Measurements from ENCODE around the gene MYLK4.

The MYLK4 gene

GRCh38 chr6:2625581-2625980, 125.1 kb downstream of the MYLK4 start:
- no peak overlapping the region for H3K4me3 ChIP-seq (ENCODE audit: low read length, poor library complexity, severe bottlenecking)
- H4K20me1 ChIP-seq (ENCODE audit: insufficient read depth, low read length, poor library complexity, severe bottlenecking): no peaks in the 10 kb centered on the region
- no peak overlapping the region for H2AFZ ChIP-seq (ENCODE audit: low read length)
- H3K27me3 ChIP-seq (ENCODE audit: insufficient read depth, low read length, poor library complexity, severe bottlenecking): no peaks in the 10 kb centered on the region
- H3K9me3 ChIP-seq (ENCODE audit: insufficient read depth, low read depth, low read length): no peaks in the 10 kb centered on the region
- no peaks in the 10 kb centered on the region for H3K79me2 ChIP-seq (ENCODE audit: insufficient read depth, low read length)
- TF ChIP-seq EZH2phosphoT487 (IDR thresholded peaks at IDR 0.05; ENCODE audit: borderline replicate concordance) (no peak), CTCF (conservative IDR thresholded peaks at IDR 0.05; ENCODE audit: low read length) (no peak)
- H3K9ac ChIP-seq (ENCODE audit: low read depth, low read length, poor library complexity, severe bottlenecking): no peak overlapping the region
- peaks cover 34% of the 10 kb centered on the region for H3K4me1 ChIP-seq (ENCODE audit: insufficient read depth, low read length, poor library complexity, severe bottlenecking)
- H3F3A ChIP-seq (ENCODE audit: low read depth): no peaks in the 10 kb centered on the region
- H3K9me2 ChIP-seq (replicated peaks; ENCODE audit: low read depth, low read length): no peaks in the 10 kb centered on the region
- H3K4me2 ChIP-seq (ENCODE audit: low read depth, low read length, poor library complexity, severe bottlenecking): no peak overlapping the region
- H3K36me3 ChIP-seq (ENCODE audit: insufficient read depth, low read length): no peaks in the 10 kb centered on the region

- no peak overlapping the region for H2AFZ ChIP-seq (ENCODE audit: low read length)
- no peak overlapping the region for H3K4me2 ChIP-seq (ENCODE audit: low read depth, low read length, poor library complexity, severe bottlenecking)
- TF ChIP-seq CTCF (conservative IDR thresholded peaks at IDR 0.05; ENCODE audit: low read length) (no peak), EZH2phosphoT487 (IDR thresholded peaks at IDR 0.05; ENCODE audit: borderline replicate concordance) (no peak)
- H3K4me3 ChIP-seq (ENCODE audit: low read length, poor library complexity, severe bottlenecking): no peak overlapping the region
- H4K20me1 ChIP-seq (ENCODE audit: insufficient read depth, low read length, poor library complexity, severe bottlenecking): no peaks in the 10 kb centered on the region
- H3K9me3 ChIP-seq (ENCODE audit: insufficient read depth, low read depth, low read length): no peaks in the 10 kb centered on the region
- H3F3A ChIP-seq (ENCODE audit: low read depth): no peaks in the 10 kb centered on the region
- no peaks in the 10 kb centered on the region for H3K9me2 ChIP-seq (replicated peaks; ENCODE audit: low read depth, low read length)
- H3K9ac ChIP-seq (ENCODE audit: low read depth, low read length, poor library complexity, severe bottlenecking): no peak overlapping the region
- no peaks in the 10 kb centered on the region for H3K36me3 ChIP-seq (ENCODE audit: insufficient read depth, low read length)
- no peaks in the 10 kb centered on the region for H3K79me2 ChIP-seq (ENCODE audit: insufficient read depth, low read length)
- peaks cover 21% of the 10 kb centered on the region for H3K4me1 ChIP-seq (ENCODE audit: insufficient read depth, low read length, poor library complexity, severe bottlenecking)
- no peaks in the 10 kb centered on the region for H3K27me3 ChIP-seq (ENCODE audit: insufficient read depth, low read length, poor library complexity, severe bottlenecking)
These were observed 126.5 kb downstream of the MYLK4 start for GRCh38 chr6:2624177-2624576.

- Histone ChIP-seq H3K27me3 (ENCODE audit: insufficient read depth, low read length, poor library complexity, severe bottlenecking) (no peaks in the 10 kb centered on the region), H3F3A (ENCODE audit: low read depth) (no peaks in the 10 kb centered on the region), H3K79me2 (ENCODE audit: insufficient read depth, low read length) (no peaks in the 10 kb centered on the region), H3K4me2 (ENCODE audit: low read depth, low read length, poor library complexity, severe bottlenecking) (no peak overlapping the region), H3K4me3 (ENCODE audit: low read length, poor library complexity, severe bottlenecking) (no peak overlapping the region), H3K4me1 (ENCODE audit: insufficient read depth, low read length, poor library complexity, severe bottlenecking) (peaks cover 17% of the 10 kb centered on the region), H2AFZ (ENCODE audit: low read length) (no peak overlapping the region), H4K20me1 (ENCODE audit: insufficient read depth, low read length, poor library complexity, severe bottlenecking) (no peaks in the 10 kb centered on the region), H3K36me3 (ENCODE audit: insufficient read depth, low read length) (no peaks in the 10 kb centered on the region), H3K9me3 (ENCODE audit: insufficient read depth, low read depth, low read length) (no peaks in the 10 kb centered on the region), H3K9me2 (replicated peaks; ENCODE audit: low read depth, low read length) (no peaks in the 10 kb centered on the region), H3K9ac (ENCODE audit: low read depth, low read length, poor library complexity, severe bottlenecking) (no peak overlapping the region)
- no peak for TF ChIP-seq CTCF (conservative IDR thresholded peaks at IDR 0.05; ENCODE audit: low read length)
- no peak for TF ChIP-seq EZH2phosphoT487 (IDR thresholded peaks at IDR 0.05; ENCODE audit: borderline replicate concordance)
These were observed 127.4 kb downstream of the MYLK4 start for GRCh38 chr6:2623295-2623694.

Measured in Loucy (cell line).